ENCODE measurements around the gene SERPINB4. TPM values are rescaled to one million over a fixed set of nuclear protein-coding genes. Genes with fewer than 3 reads are reported as not detected.

Gene SERPINB4
- total RNA-seq, 1 experiment from 2014 or later: not detected

DNA sequence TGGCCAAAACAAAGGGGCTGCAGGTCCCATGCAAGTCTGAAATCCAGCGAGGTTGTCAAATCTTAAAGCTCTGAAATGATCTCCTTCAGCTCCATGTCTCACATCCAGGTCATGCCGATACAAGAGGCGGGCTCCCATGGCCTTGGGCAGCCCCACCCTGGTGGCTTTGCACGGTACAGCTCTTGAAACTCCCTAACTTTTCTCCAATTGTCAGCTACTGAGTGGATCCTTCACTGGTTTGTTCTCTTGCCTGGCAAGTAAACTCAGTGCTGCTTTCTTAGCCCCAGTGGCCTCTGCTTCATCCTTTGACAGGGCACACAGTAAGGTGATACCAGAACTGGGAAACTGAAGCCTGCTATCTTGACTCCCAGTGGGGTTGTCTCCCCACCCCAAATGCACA lies 30.6 kb downstream of the SERPINB4 start:
- Histone ChIP-seq H3K4me3 (ENCODE audit: low read depth in 2 of 2, low read length in 2 of 2) (no peak overlapping the region), H3K4me1 (ENCODE audit: control insufficient read depth, insufficient read depth, low read length) (no peaks in the 10 kb centered on the region), H3K9me3 (ENCODE audit: control insufficient read depth, insufficient read depth, low read depth, low read length) (no peaks in the 10 kb centered on the region), H3K27ac (ENCODE audit: low read length) (no peak overlapping the region), H3K36me3 (ENCODE audit: control insufficient read depth, insufficient read depth, low read length) (no peaks in the 10 kb centered on the region), H3K27me3 (ENCODE audit: control insufficient read depth, insufficient read depth, low read length) (no peaks in the 10 kb centered on the region)
- ChIA-PET POLR2A (no interaction called here), CTCF (no interaction called here)
- TF ChIP-seq SIN3A (IDR thresholded peaks at IDR 0.05; ENCODE audit: borderline replicate concordance, insufficient read depth, low read depth, low read length): no peak
- TF ChIP-seq, protein P1, sequence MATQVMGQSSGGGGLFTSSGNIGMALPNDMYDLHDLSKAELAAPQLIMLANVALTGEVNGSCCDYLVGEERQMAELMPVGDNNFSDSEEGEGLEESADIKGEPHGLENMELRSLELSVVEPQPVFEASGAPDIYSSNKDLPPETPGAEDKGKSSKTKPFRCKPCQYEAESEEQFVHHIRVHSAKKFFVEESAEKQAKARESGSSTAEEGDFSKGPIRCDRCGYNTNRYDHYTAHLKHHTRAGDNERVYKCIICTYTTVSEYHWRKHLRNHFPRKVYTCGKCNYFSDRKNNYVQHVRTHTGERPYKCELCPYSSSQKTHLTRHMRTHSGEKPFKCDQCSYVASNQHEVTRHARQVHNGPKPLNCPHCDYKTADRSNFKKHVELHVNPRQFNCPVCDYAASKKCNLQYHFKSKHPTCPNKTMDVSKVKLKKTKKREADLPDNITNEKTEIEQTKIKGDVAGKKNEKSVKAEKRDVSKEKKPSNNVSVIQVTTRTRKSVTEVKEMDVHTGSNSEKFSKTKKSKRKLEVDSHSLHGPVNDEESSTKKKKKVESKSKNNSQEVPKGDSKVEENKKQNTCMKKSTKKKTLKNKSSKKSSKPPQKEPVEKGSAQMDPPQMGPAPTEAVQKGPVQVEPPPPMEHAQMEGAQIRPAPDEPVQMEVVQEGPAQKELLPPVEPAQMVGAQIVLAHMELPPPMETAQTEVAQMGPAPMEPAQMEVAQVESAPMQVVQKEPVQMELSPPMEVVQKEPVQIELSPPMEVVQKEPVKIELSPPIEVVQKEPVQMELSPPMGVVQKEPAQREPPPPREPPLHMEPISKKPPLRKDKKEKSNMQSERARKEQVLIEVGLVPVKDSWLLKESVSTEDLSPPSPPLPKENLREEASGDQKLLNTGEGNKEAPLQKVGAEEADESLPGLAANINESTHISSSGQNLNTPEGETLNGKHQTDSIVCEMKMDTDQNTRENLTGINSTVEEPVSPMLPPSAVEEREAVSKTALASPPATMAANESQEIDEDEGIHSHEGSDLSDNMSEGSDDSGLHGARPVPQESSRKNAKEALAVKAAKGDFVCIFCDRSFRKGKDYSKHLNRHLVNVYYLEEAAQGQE (IDR thresholded peaks at IDR 0.05; ENCODE audit: insufficient read depth in 1 of 2, low read depth in 2 of 2, low read length in 1 of 2): no peak
- TF ChIP-seq, protein P2, sequence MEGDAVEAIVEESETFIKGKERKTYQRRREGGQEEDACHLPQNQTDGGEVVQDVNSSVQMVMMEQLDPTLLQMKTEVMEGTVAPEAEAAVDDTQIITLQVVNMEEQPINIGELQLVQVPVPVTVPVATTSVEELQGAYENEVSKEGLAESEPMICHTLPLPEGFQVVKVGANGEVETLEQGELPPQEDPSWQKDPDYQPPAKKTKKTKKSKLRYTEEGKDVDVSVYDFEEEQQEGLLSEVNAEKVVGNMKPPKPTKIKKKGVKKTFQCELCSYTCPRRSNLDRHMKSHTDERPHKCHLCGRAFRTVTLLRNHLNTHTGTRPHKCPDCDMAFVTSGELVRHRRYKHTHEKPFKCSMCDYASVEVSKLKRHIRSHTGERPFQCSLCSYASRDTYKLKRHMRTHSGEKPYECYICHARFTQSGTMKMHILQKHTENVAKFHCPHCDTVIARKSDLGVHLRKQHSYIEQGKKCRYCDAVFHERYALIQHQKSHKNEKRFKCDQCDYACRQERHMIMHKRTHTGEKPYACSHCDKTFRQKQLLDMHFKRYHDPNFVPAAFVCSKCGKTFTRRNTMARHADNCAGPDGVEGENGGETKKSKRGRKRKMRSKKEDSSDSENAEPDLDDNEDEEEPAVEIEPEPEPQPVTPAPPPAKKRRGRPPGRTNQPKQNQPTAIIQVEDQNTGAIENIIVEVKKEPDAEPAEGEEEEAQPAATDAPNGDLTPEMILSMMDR (IDR thresholded peaks at IDR 0.05): no peak
- TF ChIP-seq TCF7L2 (IDR thresholded peaks at IDR 0.05; ENCODE audit: low read depth, low read length): no peak
- no peak for TF ChIP-seq POLR2AphosphoS5 (IDR thresholded peaks at IDR 0.05; ENCODE audit: low read depth, low read length)
- in situ Hi-C loops (cut with HindIII; ENCODE audit: low pct_unique_long_range_greater_than_20kb, low sequenced_read_pairs): no loop called here
- BruUV-seq (replicated peaks): no TSS peak
- DNase-seq (ENCODE audit: low read depth, low spot score): no peak
- intact Hi-C loops (cut with micrococcal nuclease; ENCODE audit: unreplicated experiment): no loop called here
- no peak for ATAC-seq

DNA sequence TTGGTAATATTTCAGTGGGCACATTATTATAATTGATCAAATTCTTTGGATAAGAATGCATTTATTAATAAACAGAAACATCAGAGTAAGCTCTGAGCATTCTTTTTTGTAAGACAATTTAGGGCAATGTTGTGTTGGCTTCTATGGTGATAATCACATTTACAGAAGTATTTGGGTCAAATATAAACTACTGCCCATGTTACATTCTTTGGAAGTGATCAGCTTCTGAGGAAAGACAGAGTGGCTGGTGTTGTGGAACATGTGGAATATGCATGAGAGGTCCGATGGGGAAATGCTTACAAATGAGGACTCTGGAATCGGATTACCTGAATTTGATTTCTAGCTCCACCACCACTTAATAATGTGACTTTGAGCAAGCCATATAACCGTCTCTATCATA lies 37.5 kb downstream of the SERPINB4 start:
- Histone ChIP-seq H3K4me3 (ENCODE audit: low read depth in 2 of 2, low read length in 2 of 2) (no peak overlapping the region), H3K36me3 (ENCODE audit: control insufficient read depth, insufficient read depth, low read length) (no peaks in the 10 kb centered on the region), H3K27me3 (ENCODE audit: control insufficient read depth, insufficient read depth, low read length) (no peaks in the 10 kb centered on the region), H3K9me3 (ENCODE audit: control insufficient read depth, insufficient read depth, low read depth, low read length) (no peaks in the 10 kb centered on the region), H3K27ac (ENCODE audit: low read length) (no peak overlapping the region), H3K4me1 (ENCODE audit: control insufficient read depth, insufficient read depth, low read length) (no peaks in the 10 kb centered on the region)
- no peak for ATAC-seq
- POLR2A ChIA-PET: no interaction called here
- no peak for DNase-seq (ENCODE audit: low read depth, low spot score)
- TF ChIP-seq, protein P1 (IDR thresholded peaks at IDR 0.05; ENCODE audit: insufficient read depth in 1 of 2, low read depth in 2 of 2, low read length in 1 of 2): no peak
- TF ChIP-seq POLR2AphosphoS5 (IDR thresholded peaks at IDR 0.05; ENCODE audit: low read depth, low read length): no peak
- TF ChIP-seq SIN3A (IDR thresholded peaks at IDR 0.05; ENCODE audit: borderline replicate concordance, insufficient read depth, low read depth, low read length): no peak
- TF ChIP-seq, protein P2 (IDR thresholded peaks at IDR 0.05): no peak
- TF ChIP-seq TCF7L2 (IDR thresholded peaks at IDR 0.05; ENCODE audit: low read depth, low read length): no peak
- CTCF ChIA-PET: no interaction called here
- no TSS peak for BruUV-seq (replicated peaks)
- in situ Hi-C loops (cut with HindIII; ENCODE audit: low pct_unique_long_range_greater_than_20kb, low sequenced_read_pairs): no loop called here
- intact Hi-C loops (cut with micrococcal nuclease; ENCODE audit: unreplicated experiment): no loop called here

Data from Panc1 (cell line).